ENCODE results near the gene FGFR2. TPM values are rescaled to one million over a fixed set of nuclear protein-coding genes. Genes with fewer than 3 reads are reported as not detected.

The FGFR2 gene
- total and polyA plus RNA-seq, 9 of the 15 experiments (the other 6 are each of a cell fraction or from before 2014, with no cell fraction given), result 0.20 TPM; not detected in 8

DNA sequence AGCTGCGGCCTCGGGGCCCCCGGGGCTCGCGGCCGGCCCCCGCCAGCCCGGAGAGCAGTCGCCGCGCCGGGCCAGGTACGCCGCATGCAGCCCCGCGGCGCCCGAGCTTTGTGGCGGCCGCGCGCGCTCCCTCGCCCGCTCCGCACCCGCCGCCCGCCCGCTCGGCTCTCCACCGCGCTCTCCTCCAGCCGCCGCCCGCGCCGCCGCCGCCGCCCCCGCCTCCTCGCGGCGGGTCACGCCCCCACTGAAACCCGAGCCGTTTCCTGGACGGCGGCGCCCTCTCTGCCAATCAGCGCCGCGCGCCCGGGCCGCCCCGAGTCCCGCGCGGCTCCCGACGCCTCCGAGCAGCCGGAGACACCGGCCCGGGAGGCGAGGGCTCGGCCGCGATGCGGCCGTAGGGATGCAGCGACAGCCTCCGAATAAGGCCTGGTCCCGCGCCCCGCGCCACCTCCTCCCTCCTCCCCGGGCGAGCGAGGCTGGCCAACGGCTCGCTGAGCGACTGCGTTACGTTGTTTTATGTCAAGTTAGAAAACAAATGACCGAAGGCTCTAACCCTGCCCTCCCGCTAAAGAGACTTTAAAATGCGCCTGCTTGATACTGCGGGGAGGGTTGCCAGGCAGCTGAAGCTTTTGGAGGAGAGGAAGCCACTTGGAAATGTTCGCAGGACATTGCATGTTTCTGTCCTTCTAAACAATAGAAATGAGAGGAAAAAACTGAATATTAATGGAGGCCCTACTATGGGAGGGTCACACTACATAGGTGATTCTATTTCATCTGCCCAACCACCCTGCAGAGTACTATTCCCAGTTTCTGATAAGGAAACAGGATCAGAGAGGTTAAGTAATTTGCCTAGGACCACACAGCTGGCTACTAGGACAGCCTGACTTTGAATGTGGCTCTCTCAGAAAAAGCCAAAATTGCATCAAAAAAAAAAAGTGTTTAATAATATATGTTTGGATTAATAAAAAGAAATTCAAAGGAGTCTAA lies at the start of gene FGFR2 (continued):
- TF ChIP-seq SNIP1 (IDR thresholded peaks at IDR 0.05; ENCODE audit: low read depth) (no peak), NFYB (IDR thresholded peaks at IDR 0.05; ENCODE audit: extremely low read depth, insufficient read length) (peak; percentile 51), ZNF165 (CRISPR knock-in tag; IDR thresholded peaks at IDR 0.05; ENCODE audit: borderline replicate concordance) (no peak), L3MBTL2 (IDR thresholded peaks at IDR 0.05) (peak; percentile 90), PHF8 (IDR thresholded peaks at IDR 0.05; ENCODE audit: borderline replicate concordance, low read length) (no peak), ZNF197 (CRISPR knock-in tag; IDR thresholded peaks at IDR 0.05; ENCODE audit: low read depth) (no peak), CXXC5 (CRISPR knock-in tag; IDR thresholded peaks at IDR 0.05) (peak; percentile 92), NR1H2 (CRISPR knock-in tag; IDR thresholded peaks at IDR 0.05) (no peak), MECOM (CRISPR knock-in tag; IDR thresholded peaks at IDR 0.05) (no peak), ZC3H11A (IDR thresholded peaks at IDR 0.05; ENCODE audit: low read depth, low read length) (no peak), PHF20 (IDR thresholded peaks at IDR 0.05; ENCODE audit: partially characterized antibody) (no peak), CTBP1 (IDR thresholded peaks at IDR 0.05; ENCODE audit: borderline replicate concordance) (peak; percentile 80; the same call in 1 of the 2 replicates), TEAD1 (CRISPR knock-in tag; IDR thresholded peaks at IDR 0.05) (no peak), ZNF217 (CRISPR knock-in tag; IDR thresholded peaks at IDR 0.05) (no peak), DACH1 (IDR thresholded peaks at IDR 0.05; ENCODE audit: partially characterized antibody) (no peak), DPF2 (IDR thresholded peaks at IDR 0.05) (no peak), RB1 (IDR thresholded peaks at IDR 0.05; ENCODE audit: low read depth) (peak; percentile 59)
- TF ChIP-seq, protein P1, sequence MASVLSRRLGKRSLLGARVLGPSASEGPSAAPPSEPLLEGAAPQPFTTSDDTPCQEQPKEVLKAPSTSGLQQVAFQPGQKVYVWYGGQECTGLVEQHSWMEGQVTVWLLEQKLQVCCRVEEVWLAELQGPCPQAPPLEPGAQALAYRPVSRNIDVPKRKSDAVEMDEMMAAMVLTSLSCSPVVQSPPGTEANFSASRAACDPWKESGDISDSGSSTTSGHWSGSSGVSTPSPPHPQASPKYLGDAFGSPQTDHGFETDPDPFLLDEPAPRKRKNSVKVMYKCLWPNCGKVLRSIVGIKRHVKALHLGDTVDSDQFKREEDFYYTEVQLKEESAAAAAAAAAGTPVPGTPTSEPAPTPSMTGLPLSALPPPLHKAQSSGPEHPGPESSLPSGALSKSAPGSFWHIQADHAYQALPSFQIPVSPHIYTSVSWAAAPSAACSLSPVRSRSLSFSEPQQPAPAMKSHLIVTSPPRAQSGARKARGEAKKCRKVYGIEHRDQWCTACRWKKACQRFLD (CRISPR knock-in tag; IDR thresholded peaks at IDR 0.05), result no peak
- TF ChIP-seq, protein P2, sequence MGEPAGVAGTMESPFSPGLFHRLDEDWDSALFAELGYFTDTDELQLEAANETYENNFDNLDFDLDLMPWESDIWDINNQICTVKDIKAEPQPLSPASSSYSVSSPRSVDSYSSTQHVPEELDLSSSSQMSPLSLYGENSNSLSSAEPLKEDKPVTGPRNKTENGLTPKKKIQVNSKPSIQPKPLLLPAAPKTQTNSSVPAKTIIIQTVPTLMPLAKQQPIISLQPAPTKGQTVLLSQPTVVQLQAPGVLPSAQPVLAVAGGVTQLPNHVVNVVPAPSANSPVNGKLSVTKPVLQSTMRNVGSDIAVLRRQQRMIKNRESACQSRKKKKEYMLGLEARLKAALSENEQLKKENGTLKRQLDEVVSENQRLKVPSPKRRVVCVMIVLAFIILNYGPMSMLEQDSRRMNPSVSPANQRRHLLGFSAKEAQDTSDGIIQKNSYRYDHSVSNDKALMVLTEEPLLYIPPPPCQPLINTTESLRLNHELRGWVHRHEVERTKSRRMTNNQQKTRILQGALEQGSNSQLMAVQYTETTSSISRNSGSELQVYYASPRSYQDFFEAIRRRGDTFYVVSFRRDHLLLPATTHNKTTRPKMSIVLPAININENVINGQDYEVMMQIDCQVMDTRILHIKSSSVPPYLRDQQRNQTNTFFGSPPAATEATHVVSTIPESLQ (CRISPR knock-in tag; IDR thresholded peaks at IDR 0.05), result no peak
- TF ChIP-seq, protein P3, sequence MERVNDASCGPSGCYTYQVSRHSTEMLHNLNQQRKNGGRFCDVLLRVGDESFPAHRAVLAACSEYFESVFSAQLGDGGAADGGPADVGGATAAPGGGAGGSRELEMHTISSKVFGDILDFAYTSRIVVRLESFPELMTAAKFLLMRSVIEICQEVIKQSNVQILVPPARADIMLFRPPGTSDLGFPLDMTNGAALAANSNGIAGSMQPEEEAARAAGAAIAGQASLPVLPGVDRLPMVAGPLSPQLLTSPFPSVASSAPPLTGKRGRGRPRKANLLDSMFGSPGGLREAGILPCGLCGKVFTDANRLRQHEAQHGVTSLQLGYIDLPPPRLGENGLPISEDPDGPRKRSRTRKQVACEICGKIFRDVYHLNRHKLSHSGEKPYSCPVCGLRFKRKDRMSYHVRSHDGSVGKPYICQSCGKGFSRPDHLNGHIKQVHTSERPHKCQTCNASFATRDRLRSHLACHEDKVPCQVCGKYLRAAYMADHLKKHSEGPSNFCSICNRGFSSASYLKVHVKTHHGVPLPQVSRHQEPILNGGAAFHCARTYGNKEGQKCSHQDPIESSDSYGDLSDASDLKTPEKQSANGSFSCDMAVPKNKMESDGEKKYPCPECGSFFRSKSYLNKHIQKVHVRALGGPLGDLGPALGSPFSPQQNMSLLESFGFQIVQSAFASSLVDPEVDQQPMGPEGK (CRISPR knock-in tag; IDR thresholded peaks at IDR 0.05; ENCODE audit: borderline replicate concordance), result no peak
- TF ChIP-seq, protein P4, sequence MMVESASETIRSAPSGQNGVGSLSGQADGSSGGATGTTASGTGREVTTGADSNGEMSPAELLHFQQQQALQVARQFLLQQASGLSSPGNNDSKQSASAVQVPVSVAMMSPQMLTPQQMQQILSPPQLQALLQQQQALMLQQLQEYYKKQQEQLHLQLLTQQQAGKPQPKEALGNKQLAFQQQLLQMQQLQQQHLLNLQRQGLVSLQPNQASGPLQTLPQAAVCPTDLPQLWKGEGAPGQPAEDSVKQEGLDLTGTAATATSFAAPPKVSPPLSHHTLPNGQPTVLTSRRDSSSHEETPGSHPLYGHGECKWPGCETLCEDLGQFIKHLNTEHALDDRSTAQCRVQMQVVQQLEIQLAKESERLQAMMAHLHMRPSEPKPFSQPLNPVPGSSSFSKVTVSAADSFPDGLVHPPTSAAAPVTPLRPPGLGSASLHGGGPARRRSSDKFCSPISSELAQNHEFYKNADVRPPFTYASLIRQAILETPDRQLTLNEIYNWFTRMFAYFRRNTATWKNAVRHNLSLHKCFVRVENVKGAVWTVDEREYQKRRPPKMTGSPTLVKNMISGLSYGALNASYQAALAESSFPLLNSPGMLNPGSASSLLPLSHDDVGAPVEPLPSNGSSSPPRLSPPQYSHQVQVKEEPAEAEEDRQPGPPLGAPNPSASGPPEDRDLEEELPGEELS (CRISPR knock-in tag; IDR thresholded peaks at IDR 0.05; ENCODE audit: borderline replicate concordance), result no peak
